Stimulated activated CD4-positive, alpha-beta T cell treated with anti-CD3 and anti-CD28 coated beads, Interleukin-4, amount 100 ng/mL, for 4 hours (primary cell): ENCODE measurements around the gene CD82.

Experiments used
- DNase-seq, 2 experiments: peaks; one replicate each; pipeline ENCODE4 v3.0.0-alpha.2; 2020

CD82 gene, protein sequence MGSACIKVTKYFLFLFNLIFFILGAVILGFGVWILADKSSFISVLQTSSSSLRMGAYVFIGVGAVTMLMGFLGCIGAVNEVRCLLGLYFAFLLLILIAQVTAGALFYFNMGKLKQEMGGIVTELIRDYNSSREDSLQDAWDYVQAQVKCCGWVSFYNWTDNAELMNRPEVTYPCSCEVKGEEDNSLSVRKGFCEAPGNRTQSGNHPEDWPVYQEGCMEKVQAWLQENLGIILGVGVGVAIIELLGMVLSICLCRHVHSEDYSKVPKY

DNA sequence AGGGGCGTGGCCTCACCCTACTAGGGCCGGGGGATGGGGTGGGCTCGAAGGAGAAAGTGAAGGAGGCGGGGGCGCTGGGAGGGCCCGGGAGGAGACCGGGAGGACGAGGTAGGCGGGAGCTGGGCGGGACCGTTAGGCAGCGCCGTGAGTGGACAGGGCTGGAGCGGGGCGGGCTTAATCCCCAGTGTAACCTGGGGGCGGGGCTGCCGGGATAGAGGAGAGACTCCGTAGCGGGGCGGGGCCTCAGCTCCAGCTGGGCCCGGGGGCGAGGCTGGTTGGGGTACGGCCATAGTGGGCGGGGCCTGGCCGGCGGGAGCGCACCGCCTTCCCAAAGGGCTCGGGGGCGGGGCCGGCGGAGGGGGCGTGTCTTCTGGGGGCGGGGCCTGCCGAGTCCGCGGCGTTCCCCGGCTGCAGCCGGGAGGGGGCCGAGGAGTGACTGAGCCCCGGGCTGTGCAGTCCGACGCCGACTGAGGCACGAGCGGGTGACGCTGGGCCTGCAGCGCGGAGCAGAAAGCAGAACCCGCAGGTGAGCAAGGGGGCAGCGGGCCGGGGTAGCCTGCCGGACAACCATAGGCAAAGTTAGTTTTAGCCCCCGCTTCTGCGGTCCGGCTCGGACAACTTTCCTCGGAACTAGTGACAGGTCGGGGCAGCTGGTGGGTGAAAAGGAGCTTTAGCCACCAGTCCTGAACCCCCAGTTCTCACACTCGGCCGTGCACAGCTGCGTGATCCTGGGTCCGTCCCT is at the start of gene CD82:
Gene CD82, plus strand, starts transcription at position 453 of the 742 bp plus-strand sequence. CDS start 29,000 bp downstream, outside the sequence.
- peak; percentile 97 to 99 for DNase-seq

DNA sequence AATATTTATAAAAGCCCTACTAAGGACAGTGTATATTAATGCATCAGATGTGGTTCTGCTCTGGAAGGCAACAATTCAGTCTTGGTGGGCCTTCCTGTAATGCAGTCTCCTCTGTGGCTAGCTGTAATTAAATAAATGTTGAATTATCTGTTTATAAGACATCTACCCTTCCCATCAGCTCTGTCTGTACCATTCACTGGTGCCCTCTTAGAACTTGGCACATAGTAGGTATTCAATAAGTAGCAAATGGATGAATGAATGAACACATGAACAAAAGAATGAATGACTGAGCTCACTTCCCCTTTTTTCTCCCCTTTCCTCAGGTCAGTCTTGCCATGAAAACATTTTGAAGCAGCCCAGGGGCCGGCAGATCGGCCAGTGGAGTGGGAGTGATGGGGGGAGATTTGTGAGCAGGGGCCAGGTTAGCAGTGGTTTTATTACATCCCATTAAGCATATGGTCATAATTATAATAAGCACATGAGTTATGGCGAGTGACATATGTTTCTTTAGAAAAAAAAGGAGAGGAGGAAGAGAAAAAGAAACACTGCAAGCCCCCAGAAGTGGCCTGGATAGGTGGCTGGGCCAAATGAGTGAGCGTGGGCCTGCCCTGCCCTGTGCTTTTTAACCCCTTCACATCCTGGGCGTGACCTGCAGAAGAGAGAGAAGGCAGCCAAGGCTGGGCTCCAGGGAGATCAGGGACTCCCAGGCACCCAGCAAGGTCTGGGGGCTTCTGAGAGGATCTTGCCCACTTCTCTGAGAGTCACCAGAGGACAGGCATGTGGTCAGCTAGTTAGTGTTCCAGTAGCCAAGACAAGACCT is 48.6 kb upstream of the CD82 start:
- no peak for DNase-seq

DNA sequence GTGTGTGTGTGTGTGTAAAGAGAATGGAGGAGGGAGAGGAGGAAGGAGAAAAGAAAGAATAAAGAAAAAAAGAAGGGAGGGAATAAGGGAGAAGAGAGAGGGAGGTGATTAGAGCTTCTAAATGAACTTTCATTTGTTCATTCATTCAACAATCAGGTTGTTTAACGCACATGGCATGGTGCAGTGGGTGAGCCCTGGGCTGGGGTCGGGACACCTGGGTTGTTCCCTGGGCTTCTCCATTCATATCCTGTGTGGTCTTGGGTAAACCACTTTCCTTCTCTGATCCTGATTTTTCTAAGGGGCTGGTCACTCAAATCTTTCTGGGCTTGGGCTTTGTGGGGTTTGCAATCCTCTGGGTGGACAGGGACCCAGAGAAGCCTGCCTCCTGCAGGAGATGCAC is 47.9 kb upstream of the CD82 start:
- DNase-seq = no peak

DNA sequence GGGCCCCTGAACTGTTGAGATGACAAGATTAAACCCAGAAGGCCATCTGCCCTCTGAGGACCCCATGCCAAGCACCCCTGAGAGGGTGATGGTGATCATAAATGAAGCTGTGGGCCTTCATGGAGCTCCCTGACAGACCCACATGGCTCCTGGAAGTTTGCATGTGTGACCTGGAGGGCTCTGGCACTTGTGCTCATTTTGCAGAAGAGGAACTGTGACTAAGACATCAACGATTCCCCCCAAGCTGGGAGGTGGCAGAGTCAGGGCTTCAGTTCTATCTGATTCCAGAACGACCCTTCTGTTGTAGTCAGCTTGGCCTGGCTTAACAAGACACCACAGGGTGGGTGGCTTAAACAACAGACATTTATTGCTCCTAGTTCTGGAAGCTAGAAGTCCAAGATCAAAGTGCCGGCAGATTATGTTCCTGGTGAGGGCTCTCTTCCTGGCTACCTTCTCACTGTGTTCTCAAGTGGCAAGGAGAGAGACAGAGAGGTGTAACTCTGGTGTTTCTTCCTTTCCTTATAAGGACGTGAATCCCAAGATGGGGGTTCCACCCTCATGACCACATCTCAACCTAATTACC is 46.4 kb upstream of the CD82 start:
- no peak for DNase-seq

DNA sequence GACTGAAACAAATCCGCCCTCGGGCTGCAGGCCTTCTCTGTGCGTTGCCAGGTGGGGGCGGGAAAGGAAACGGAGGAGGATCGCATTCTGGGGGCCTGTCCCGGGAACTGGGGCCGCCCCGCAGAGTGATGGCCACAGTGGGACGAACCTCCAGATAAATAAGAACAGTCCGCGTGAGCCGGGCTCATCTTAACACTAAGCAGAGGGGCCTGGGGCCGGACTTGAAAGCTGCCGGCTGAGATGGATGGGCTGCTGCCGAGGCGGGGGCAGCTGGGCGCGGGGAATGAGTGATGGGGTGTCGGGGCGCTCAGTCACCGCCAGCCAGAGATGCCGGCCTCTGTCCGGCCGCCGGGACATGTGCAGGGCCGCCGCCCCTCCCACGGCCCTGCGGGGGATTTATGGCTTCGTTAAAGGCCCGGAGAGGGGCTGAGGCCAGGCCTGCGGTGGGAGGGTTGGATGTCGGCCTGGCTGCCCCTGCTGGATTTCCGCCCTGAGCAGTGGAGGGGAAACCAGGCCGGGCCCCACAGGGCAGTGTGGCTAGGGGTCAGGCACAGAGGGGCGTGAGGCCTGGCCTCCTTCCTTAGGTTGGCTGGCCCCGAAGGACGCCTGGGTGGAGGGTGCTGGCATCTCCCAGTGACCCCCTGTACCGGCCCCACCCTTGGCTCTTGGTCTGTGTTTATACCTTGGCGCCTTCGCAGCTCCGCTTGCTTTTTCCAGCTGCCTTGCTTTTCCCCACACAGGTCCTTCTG is 45.3 kb upstream of the CD82 start:
- DNase-seq = no peak

DNA sequence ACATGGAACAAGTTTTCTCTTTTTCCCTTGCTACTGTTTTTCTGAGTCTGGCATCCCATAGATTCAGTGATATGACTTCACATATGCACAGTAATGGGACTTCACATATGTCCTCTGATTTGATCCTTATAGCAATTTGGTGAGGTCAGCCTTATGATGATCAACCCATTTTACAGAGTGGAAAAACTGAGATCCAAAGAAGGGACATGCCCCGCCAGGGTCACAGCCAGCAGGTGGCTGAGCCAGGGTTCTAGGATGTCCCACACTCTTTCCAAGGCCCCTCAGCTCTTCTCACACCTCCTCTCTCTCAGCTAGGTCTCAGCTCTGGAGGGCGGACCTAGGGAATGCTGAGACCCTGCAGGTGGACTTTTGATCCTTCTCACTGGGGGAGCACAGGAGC is 44.3 kb upstream of the CD82 start:
- no peak for DNase-seq

DNA sequence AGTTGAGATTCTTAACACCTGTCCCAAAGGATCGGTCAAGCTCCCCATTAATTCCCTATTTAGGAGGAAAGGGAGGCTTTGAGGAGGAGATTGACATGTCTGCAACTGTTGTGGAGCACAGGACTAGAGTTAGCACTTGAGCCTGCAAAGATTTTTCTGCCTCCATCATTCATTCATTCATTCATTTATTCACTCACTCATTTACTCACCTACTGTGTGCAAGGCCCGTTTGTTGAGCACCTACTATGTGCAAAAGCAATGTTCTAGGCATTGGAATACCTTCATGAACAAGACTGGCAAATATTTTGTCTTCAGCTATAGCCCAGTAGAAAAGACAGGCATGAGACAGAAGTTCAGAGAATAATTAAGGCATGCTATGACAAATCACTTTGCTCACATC is 43.2 kb upstream of the CD82 start:
- DNase-seq = no peak

DNA sequence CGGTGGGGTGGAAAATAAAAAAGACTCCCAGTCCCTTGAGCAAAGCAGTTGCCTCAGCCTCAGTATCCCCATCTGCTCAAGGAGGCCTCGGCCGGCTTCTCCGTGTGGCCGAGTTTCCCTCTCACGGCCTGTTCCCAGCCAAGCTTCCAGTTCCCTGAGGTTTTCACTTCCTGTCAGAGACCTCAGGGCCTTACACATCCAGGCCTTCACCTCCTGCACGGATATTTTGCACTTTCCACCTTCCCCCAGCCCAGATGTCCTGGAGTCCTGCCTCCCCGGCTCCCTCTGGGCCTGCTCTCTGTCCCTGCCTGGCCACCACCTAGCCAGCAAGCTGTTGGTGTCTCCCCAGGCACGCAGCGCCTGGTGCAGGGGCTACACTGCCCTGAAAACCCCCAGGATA is 41.1 kb upstream of the CD82 start:
- no peak for DNase-seq

DNA sequence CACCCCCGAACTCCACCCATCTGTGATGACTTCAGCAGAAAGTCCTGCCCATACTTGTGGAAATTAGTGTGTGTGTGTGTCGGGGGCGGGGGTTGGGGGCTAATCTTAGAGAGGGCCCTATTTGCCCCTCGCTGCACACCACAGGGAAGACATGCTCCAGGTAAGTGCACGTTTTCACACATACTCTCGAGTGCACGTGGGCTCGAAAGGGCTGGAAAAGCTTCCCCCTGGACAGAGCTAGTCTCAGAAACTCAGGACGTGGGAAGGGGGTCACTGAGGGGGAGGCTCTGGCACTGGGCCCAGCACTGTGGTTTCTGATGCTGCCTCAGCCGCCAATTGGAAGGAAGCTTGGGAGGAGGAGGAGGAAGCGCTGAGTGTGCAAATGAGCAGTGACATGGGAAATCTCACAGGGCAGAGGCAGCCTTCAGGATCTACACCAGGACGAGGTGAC is 40.7 kb upstream of the CD82 start:
- no peak for DNase-seq

DNA sequence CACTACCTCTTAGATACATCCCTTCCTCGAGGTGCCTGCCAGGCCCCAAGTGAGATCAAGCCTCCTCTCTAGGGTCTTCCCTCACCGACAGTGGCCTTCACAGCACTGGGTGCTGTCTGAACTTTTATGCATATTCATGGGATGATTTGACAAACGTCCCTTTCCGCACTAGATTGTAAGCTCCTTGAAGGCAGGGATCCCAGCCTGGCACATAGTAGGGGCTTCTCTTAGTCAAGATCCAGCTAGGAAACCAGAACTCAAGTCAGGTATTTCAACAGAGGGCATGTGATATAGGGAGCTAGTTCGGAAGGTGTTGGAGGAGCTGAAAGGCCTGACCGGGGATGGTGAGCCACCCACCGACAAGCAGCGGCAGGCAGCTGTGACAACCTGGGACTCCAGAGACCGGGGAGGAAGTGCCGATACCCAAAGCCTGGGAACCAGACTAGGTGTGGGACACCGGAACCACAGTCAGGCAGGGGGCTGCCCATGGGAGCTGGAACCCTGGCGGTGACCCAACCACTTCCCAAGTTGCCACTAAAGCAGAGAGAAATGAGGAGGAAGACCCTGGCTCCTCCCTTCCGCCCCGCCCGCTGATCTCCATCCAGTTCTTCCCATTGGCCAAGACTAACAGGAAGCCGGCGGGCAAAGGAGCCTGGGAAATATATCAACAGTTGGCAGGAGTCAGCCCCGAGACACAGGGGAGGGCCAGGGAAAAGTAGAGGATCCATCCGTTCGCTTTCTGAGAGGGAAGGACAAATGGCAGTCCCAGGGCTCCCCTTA is 39.8 kb upstream of the CD82 start:
- DNase-seq = no peak

DNA sequence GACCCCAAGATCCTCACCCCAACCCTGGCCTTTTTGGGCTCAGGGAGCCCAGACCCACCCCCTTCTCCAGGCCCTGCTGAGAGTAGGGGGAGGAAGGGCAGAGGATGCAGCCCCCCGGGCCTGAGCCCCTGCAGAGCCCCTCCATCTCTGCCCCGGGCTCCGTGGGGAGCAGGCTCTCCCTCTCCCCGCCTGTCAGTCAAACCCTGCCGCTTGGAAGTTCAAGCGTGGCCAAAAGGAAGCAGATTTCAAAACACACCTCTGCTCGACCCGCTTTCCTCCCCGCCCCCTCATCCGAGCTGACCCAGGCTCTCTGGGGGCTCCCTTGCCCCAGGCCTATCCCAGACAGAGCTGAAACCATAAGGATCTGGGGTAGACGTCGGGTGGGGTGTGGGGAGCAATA is 39.0 kb upstream of the CD82 start:
- DNase-seq = no peak

DNA sequence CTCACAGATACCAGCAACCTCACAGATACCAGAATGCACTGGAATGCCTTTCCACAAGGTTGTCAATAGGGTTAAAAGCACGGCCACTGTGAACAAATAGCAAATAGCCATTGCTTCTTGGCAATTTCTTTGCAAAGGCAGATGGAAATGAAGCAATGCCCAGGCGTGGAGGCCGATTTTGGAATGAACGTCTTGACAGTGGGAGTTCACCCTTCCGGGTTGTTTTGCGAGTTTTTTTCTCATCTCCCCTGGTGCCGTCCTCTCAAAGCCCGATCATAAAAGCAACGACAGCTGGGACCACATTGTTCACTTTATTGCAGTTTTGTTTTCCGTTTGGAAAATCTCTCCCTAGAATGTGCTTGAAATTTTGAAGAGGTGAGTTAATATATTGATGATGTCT is 38.0 kb upstream of the CD82 start:
- no peak for DNase-seq

DNA sequence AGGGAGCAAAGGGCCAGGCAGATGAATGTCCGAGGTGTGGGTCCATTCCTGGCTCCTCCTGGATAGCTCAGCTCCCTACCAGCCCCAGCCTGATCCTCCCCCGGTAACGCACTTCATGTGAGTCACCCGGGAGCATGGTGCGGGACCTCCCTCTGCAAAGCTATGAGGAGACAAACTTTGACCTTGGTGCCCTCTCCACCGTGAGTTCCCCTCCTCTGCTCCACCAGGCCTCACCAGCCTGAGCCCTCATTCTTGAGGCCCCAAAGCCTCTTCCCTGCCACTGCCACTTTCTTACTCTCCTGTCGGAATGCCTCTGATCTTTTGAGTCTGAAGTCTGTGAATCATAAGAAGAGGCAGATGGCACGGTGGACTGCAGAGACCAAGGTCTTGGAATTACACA is 37.4 kb upstream of the CD82 start:
- DNase-seq = no peak

DNA sequence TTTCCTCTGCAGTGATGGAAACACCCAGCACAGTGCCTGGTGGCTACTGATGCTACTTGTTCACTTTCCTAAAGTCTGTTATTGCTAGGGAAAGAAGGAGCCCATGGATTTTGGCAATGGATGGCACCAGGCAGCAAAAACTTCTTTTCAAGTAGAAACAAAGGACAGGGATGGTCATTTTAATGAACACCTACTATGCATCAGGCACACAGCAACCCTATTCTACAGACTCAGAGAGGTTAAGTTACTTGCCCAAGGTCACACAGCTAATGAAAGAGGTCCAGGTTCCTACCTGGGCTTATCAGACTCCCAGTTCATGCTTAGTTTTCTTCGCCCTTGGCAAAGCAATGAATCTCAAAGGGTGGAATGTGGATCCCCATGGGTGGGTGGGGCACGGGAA is 36.9 kb upstream of the CD82 start:
- DNase-seq = no peak

DNA sequence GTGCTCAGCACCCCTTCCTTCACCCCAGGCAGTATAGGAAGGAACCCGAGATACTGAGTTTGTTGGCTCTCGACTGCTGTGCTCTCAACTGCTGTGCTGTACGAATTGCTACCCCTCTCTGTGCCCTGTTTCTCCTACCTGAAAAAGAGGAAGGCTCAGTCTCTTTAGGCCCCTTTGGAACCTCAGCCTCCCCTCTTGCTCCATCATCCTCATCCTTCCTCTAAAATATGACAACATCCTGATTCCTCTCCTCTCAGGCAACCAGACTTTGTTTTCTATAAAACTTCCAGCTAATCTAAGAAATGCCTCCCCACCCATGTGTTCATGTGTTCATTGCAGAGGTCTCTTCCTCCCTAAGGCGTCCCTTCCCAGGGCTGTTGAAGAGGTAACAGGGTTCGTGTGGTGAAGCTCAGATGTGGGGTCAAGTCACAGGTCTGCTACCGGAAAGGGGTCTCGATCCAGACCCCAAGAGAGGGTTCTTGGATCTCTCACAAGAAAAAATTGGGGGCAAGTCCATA is 35.5 kb upstream of the CD82 start:
- DNase-seq = no peak

DNA sequence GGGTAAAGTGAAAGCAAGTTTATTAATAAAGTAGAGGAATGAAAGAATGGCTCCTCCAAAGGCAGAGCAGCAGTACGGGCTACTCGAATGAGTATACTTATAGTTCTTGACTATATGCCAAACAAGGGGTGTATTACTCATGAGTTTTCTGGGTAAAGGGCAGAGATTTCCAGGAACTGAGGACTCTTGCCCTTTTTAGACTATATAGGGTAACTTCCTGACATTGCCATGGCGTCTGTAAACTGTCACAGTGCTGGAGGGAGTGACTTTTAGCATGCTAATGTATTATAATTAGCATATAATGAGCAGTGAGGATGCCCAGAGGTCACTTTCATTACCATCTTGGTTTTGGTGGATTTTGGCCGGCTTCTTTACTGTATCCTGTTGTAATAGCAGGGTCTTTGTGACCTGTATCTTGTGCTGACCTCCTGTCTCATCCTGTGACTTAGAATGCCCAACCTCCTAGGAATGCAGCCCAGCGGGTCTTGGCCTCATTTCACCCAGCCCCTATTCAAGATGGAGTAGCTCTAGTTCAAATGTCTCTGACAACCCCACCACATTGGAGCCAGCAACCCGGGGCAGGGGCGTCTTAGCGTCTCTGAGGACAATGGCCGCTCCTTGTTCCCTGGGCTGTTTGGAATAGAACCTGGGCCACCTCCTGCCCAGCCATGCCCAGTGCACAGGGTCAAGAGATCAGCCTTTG is 34.9 kb upstream of the CD82 start:
- no peak for DNase-seq

DNA sequence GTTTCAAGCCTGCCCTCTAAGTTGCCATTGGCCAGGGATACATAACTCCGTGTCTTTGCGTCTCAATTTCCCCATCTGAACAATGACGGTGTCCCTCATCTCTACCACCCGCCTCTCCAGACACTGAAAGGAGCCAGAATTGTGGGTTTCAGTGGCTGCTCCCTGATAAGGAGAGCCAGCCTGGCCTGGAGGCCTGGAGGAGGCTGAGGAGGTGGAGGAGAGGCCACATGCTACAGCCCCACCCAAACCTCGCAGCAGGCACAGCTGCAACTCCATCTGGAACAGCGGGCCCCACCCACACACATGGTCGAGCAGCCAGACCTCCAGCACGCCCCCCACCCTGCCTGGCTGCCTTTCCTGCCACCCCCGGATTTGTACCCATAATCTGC is 34.4 kb upstream of the CD82 start:
- DNase-seq = no peak

DNA sequence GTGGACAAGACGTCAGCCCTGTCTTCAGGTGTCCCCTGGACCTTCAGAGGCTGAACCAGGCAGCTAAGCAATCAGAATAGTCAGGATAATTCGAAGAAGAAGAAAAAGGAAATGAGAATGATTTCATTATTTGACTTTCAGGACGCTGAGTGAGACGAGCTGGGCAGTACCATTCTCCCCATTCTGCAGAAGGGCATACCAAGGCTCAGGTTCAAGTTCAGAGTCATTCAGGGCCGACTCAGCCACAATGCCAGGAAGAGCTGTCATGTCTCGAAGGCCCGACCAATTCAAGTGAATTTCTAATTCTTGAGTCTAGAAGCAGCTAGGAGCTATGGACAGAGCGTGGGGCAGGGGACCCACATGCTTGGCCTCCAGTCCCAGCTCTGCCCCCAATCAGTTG is 33.8 kb upstream of the CD82 start:
- no peak for DNase-seq

DNA sequence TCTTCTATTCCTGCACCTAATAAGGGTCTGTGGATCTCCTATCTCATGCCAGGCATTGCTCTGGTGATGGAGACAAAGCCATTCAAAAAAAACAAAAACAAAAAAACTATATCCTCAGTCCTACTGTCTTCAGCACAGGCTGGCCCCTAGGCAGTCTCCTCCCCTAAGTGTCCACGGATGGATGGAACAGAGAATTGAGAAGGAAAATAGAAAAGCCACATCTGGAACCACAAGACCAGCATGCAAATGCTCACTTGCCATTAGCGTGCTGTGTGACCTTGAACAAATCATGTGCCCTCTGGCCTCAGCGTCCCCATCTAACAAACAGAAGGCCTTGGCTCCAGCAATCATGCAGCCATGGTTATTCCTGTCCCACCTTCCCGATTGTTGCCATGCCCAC is 32.7 kb upstream of the CD82 start:
- DNase-seq = no peak

DNA sequence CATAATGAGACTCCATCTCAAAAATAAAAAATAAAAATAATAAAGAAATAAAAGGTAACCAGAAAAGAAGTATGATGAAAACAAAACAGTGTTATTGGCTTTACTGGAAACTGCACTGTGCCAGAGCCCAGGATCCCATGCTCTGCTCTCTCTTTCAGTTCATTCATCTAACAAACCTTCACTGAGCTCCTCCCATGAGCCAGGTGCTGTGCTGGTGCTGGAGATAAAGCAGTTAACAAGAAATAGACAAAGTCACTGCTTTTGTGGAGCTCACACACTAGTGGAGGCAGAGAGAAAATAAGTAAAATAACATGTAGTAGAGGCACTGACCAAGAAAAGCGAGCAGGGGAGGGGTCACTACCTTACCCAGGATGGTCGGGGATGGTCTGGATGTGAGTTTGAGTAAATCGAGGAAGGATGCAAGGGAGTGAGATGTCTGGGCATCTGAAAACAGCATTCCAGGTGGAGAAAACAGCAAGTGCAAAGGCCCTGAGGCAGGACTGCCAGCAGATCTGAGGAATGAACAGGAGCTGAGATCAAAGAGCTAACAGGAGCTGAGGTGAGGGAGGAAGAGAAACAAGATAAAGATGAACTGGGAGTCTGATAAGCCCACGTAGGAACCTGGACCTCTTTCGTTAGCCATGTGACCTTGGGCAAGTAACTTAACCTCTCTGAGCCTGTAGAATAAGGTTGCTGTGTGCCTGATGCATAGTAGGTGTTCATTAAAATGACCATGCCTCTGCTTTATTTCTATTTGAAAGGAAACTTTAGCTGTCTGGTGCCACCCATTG is 31.3 kb upstream of the CD82 start:
- DNase-seq = no peak
